HG03460 (cell line): ENCODE data around the gene RPTOR.

Source experiments
- ATAC-seq: cut with Tn5 transposase; IDR thresholded peaks from one replicate; pipeline ENCODE4 v1.9.1; 2021; ENCODE audit not compliant: unreplicated experiment

The RPTOR gene

GRCh38 chr17:80779336-80779735 lies 234.7 kb downstream of the RPTOR start:
- no peak for ATAC-seq

DNA sequence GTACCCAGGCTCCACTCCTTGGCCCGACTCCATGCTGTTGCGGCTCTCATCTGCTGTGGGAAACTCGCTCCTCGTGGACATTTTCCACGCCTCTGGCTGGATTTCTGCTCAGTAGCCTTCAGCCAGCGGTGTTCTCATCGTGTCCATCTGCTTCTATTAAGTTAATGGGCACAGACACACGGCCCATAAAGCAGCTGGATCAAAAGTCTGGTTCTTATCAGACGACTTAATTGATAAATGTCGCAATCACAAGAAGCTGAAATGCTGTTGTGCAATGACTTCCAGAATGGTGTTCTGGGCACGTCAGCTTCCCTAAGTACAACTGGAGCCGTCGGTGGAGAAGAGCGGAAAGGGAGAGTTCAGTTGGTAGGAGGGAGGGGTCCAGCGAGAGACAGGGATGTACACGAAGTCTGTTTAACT lies 235.3 kb downstream of the RPTOR start:
- ATAC-seq: no peak

GRCh38 chr17:80780381-80781198 lies 236.0 kb downstream of the RPTOR start:
- ATAC-seq: peak; percentile 73

DNA sequence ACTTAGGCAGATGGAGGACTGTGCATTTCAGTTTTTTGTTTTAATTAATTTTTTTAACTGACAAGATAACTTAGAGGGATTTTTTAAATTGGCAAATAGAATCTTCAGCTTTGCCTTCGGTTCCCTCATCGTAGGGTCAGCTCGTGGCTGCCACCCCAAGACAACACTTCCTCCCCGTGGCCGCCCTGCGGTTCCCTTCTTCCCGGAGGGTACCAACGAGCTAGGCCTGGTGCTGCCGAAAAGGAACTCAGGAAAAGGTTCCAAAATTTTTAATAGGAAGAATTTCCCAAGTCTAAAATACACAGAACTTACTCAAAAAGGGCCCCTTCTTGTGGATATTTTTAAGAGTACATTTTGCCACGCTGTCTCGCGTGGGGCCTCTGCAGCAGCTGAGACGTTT lies 236.6 kb downstream of the RPTOR start:
- no peak for ATAC-seq

- no peak for ATAC-seq
Measured at GRCh38 chr17:80781807-80782277, 237.2 kb downstream of the RPTOR start.

DNA sequence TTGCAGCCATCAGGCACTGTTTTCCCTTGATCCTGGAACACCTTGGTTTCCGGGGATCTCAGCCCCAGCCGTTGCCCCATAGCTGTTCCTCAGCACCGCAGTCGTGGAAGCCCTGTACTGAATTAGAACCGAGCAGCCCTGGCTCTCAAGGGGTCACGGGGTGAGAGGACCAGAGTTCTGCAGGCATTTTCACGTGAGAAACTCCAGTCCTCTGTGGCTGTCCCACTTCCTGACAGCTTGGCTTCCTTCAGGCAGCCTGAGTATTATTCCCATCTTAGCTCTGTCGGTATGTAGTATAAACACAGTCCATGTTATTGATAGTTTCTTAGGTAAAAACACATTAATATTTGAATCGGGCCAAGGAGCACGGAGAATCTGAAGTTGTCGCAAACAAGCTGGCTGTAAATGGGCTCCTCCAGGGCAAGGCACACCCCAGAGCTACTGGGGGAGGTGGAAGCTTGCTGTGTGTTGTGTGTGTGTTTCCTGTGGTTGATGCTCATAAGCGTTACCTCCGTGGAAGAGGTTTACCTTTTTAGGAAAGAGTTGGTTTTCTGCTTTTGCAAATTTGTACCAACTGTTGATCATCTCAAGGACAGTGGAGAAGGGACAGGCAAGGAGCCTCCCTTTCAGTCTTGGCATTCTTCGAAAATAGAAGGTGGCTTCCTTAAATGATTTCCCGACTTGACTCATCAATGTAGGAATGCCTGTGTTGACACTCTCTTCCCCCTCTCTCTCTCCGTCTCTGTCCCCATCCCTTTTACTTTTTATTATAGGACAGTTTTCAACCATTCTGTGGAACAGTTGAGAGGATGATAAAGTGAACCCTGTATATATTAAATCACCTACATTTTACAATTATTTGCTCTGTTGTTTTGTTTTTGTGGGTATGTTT lies 238.1 kb downstream of the RPTOR start:
- ATAC-seq: no peak

DNA sequence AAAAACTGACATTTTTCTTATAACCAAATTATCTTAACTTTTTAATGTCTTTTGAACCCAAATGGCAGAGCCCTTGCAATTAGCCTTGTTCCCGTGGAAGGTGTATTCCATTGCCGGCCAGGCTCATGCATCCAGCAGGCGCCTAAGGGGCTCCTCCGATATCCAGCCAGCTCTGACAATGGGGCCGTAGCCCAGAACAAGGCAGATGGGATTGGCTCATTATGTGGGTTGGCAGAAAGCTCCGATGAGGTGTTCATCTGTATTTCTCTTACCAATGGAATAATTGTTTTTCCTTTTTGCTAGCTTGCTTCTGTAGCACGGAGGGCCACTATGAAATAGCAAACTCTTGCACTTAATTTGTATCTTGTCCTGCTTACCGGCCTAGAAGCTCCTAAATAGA lies 238.8 kb downstream of the RPTOR start:
- no peak for ATAC-seq

GRCh38 chr17:80783971-80784370 lies 239.3 kb downstream of the RPTOR start:
- no peak for ATAC-seq

DNA sequence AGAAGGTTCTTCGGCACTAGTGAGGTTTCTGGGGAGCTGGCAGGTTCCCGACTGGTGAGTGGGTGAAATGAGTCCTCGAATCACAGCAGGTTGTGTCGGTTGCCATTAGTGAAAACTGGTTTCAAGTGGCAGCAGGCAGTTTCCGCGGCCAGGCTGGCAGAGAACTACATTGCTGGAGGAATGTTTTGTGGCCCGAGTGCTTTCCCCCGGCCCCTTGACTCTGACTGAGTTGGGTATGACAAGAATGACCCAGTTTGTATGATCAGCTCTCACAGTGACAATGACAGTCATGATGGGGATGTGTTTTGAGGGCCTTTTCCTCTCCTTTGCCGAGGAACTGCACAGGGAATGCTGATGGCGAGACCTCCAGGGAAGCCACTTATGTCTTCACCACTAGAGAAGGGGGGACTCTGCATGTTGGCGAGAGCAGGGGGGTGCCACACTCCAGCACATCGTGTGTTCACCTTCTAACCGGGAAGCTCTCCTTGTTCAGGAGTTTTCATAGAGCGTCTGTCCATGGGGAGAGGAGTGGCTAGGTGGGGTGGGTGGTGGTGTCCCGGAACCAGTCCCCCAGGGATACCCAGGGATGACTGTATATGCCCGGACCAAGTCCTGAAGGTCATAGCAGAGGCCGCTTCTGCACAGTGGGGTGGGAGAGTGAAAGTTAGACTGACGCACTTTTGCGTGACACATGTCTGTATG lies 241.0 kb downstream of the RPTOR start:
- no peak for ATAC-seq

- no peak for ATAC-seq
Measured at GRCh38 chr17:80786470-80786869, 241.8 kb downstream of the RPTOR start.

- ATAC-seq: no peak
Measured at GRCh38 chr17:80786887-80787286, 242.2 kb downstream of the RPTOR start.

GRCh38 chr17:80787881-80788280 lies 243.2 kb downstream of the RPTOR start:
- no peak for ATAC-seq

- ATAC-seq: peak; percentile 63
Measured at GRCh38 chr17:80789356-80789902, 244.8 kb downstream of the RPTOR start.

- ATAC-seq: peak; percentile 70
Measured at GRCh38 chr17:80790021-80790765, 245.6 kb downstream of the RPTOR start.

GRCh38 chr17:80790981-80791742 lies 246.5 kb downstream of the RPTOR start:
- ATAC-seq: no peak

GRCh38 chr17:80791758-80792284 lies 247.2 kb downstream of the RPTOR start:
- no peak for ATAC-seq

GRCh38 chr17:80792373-80792781 lies 247.7 kb downstream of the RPTOR start:
- ATAC-seq: no peak

- no peak for ATAC-seq
Measured at GRCh38 chr17:80793421-80793820, 248.8 kb downstream of the RPTOR start.

DNA sequence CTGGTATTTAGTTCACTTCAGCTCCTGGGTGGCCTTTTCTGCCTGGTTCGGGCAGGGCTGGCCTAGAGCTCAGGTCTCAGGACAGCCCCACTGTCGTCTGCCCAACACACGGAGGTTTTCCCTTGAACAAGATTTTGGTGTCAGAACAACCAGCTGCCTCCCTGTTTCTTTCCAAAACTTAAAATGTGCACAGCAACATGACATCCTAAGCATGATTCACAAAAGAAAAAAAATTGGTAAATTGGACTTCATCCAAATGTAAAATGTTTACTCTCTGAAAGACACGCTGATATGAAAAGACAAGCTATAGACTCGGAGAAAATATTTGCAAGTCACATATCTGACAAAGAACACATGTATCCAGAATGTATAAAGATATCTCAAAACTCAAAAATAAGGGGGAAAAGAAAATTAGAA lies 249.2 kb downstream of the RPTOR start:
- no peak for ATAC-seq
